ENCODE results near the gene TUSC7.

GRCh38 chr3:116691041-116691440 is 18.5 kb upstream of the TUSC7 start:
- TF ChIP-seq CTCF (conservative IDR thresholded peaks at IDR 0.05; ENCODE audit: low read depth, low read length): no peak
- no peak for TF ChIP-seq EZH2 (IDR thresholded peaks at IDR 0.05; ENCODE audit: low read length, unreplicated experiment)
- no peak for TF ChIP-seq EZH2phosphoT487 (IDR thresholded peaks at IDR 0.05; ENCODE audit: borderline replicate concordance, low read length)
